Measurements from ENCODE around the gene PAX9.

DNA sequence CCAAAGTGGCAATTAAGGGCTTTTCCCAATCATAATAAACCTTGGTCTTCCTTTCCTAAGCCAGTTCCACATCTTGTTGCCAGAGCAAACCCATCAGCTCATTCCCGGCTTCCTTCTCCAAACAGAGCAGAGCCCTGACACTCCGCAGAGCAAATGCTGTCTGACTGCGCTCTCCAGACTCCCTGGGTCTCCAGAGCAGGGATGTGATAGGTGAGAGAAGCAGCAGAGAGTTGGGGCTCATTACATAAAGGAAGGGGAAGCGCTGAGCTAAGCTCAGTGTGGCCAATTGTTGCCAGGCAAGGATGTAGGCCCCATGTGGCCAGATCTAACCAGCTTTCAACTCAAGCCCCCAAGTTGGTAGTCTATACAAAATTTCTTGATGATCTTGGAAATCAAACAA, 36.2 kb upstream of the PAX9 start:
- TF ChIP-seq, protein P1, sequence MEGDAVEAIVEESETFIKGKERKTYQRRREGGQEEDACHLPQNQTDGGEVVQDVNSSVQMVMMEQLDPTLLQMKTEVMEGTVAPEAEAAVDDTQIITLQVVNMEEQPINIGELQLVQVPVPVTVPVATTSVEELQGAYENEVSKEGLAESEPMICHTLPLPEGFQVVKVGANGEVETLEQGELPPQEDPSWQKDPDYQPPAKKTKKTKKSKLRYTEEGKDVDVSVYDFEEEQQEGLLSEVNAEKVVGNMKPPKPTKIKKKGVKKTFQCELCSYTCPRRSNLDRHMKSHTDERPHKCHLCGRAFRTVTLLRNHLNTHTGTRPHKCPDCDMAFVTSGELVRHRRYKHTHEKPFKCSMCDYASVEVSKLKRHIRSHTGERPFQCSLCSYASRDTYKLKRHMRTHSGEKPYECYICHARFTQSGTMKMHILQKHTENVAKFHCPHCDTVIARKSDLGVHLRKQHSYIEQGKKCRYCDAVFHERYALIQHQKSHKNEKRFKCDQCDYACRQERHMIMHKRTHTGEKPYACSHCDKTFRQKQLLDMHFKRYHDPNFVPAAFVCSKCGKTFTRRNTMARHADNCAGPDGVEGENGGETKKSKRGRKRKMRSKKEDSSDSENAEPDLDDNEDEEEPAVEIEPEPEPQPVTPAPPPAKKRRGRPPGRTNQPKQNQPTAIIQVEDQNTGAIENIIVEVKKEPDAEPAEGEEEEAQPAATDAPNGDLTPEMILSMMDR (IDR thresholded peaks at IDR 0.05; ENCODE audit: poor library complexity): no peak
- TF ChIP-seq EZH2 (IDR thresholded peaks at IDR 0.05; ENCODE audit: borderline replicate concordance) (no peak), EZH2phosphoT487 (IDR thresholded peaks at IDR 0.05; ENCODE audit: low read depth, severe bottlenecking, unreplicated experiment) (no peak)
